NCI-H1417 treated with DMSO at 0.1 percent for 48 hours (cell line): ENCODE data around the gene IBA57.
"Not testable (repeated sequence)": the region's sequence is repeated elsewhere in the genome, so short reads cannot be mapped to it uniquely, and the experiment has no call there.

ENCODE experiments used
- DNase-seq: peaks from one replicate; lab custom pipeline; 2025; lab: John Stamatoyannopoulos, UW

IBA57 gene

DNA sequence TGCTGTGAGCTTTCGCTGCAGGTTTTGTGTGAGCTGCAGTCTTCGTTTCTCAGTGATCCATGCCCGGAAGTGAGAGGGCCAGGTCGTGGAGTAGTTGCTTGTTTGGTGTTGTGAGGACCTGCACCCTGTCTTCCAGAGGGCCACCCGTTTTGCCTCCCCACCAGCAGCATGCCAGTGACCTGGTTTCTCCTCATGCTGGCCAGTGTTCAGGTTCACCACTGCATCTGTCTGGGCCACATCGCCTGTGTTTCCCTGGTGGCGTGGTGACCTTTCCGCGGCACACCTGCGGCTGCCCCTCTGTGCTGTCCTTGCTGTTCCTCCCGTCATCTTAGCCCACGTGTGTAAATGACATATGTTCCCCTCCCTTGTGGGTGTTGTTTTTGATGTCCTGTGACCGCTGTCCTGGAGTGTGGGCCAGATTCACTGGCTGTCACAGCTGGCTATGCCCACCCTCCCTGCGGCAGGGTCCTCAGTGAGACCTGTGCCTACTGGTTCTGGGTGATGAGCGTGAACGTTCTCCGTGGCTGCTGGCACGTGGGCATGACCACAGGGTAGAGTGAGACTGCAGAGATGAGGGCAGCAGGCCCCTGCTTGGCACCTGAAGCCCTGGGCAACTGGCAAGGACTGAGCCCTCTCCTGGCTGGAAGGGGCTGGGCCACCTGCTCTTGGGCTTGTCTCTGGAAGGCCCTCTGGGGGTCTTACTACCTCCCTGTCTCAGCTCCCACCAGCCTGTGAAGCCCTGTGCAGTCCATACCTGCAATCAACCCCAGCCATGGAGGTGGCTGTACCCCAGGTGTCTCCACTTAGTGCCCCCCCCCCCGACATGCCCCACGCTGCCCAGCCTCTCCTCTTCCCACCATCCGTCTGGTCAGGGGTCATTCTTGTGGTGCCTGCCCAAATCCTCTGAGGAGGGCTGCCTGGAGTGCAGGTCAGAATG is 7.3 kb downstream of the IBA57 start:
- DNase-seq, result no peak

DNA sequence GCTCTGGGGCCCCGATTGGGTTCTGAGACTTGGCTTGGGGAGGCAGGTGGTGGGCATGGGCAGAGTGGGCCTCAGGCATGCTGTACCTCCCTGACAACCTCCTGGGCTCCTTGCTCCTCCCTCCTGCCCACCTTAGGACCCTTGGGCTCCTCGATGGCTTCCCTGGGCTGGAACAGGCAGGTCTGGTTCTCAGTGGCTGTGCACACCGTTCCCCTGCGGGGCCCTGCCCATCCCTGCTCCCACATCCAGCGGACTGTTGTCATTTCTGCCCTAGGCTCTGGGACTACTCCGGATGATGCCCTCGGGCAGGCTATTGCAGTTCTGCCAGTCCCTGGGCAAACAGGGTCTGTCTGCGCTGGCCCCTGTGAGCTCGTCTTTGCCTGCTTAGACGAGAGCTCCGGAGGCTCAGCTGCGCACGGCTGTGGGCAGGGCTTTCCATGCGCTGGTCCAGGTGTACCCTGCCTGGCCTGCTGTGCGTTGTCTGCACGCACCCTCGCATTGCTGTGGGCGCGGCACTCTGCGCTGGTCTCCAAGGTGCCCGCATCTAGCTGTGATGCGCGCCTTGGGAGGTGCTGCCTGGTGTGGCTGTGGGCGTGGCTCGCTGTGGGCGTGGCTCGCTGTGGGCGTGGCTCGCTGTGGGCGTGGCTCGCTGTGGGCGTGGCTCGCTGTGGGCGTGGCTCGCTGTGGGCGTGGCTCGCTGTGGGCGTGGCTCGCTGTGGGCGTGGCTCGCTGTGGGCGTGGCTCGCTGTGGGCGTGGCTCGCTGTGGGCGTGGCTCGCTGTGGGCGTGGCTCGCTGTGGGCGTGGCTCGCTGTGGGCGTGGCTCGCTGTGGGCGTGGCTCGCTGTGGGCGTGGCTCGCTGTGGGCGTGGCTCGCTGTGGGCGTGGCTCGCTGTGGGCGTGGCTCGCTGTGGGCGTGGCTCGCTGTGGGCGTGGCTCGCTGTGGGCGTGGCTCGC is 8.2 kb downstream of the IBA57 start:
- not testable (repeated sequence) for DNase-seq

DNA sequence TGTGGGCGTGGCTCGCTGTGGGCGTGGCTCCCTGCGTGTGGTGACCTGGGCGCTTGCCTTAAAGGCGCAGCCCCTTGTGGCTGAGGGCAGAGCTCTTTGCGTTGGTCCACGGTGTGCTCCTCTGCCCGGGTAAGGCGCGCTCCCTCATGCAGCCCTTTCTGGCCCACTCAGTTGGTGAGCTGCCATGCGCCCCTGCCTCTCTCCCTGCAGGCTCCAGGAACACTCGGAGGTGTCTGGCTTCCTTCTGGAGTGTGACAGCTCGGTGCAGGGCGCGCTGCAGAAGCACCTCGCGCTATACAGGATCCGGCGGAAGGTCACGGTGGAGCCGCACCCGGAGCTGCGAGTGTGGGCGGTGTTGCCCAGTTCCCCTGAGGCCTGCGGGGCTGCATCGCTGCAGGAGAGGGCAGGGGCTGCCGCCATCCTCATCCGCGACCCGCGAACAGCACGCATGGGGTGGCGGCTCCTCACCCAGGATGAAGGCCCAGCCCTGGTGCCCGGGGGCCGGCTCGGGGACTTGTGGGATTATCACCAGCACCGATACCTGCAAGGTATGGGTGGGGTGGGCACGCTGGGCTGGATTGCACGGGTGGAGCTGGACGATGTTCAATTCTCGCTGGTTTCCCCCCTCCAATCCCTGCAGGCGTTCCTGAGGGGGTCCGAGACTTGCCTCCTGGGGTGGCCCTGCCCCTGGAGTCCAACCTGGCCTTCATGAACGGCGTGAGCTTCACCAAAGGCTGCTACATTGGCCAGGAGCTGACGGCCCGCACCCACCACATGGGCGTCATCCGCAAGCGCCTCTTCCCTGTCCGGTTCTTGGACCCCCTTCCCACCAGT is 9.1 kb downstream of the IBA57 start:
- no peak for DNase-seq

DNA sequence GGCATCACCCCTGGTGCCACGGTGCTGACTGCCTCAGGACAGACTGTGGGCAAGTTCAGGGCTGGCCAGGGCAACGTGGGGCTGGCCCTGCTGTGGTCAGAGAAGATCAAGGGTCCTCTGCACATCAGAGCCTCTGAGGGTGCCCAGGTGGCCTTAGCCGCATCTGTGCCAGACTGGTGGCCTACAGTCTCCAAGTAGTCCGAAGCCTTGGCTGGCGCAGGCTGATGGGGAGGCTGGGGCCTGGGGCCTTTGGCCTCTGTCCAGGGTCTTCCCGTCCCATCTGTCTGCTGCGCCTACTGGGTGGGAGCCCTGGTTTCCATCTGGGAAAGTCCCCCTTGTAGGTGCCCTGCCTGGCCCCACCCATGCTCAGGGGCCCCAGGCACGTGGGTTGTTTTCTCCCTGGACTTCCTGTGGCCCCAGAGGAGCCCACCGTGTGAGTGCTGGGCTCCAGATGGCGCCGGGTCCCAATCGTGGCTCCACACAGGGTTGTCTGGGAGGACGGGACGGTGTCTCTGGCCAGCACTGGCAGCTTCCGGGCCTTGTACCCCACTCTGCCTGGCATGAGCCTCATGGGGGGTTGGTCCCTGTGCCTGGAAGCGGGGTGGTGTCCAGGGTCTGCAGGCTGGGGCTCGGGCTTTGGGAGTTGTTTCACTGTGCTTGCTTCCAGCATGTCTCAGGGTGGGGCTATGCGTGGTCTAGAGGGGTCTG is 9.9 kb downstream of the IBA57 start:
- no peak for DNase-seq

DNA sequence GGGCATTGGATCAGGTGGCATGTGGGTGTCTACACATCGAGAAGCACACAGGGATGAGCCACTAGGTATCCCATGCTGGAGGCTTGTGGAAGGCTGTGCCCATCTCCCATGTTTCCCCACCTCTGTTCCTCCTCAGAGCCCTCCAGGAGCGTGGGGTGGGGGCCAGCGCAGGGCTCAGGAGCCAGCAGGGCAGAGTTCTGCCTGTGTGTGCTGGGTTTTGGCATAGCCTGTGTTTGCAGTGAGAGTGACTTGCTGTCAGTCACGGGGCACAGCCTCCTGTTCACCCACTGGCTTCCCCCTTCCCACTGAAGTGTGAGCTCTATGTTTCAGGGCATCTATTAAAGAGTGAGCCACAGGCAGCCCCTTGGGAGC is 10.4 kb downstream of the IBA57 start:
- no peak for DNase-seq

DNA sequence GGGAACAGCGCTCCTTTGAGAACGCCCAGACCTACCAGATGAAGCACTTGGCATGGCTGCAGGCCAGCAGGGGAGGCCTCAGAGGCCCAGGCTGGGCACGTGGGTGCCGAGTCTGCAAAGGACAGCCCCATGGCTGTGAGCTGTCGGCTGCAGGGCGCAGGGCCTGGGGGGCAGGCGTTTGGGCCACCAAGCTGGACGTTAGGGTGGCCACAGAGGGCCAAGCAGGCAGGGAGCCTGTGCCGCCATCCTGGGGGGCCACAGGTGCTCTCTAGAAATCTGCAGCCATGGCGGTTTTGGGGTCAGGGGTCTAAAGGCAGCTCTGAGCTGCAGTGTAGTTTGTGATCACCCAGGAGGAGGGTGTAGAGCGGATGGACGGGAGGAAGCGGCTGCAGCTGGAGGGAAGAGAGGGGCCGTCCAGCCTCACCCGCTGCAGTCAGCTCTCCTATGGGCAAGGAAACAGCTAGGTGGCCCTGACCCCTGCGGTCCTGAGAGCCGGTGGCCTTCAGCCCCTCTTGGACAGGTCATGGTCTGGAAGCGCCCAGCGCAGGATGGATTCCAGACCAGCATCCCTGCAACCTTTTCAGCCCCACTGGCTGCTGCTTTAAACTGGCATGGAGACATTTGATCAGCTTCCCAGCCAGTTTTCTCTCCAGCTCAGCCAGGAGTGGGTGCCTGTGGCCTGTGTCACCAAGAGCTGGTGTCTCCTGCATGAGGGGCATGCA is 11.0 kb downstream of the IBA57 start:
- DNase-seq, result no peak

DNA sequence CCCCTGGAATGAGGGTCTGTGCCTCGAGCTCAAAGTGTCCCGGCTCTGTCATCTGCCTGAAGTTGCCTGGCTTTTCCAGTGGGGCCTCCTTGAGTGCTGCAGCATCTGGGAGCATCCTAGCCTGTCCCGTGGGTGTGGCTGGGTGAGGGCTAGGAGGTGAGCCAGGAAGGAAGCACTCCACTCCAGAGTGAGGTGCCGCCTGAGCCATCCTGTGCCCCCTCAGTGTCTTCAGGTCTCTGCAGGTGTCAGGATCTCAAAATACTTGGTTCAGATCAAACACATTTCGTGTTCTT is 11.5 kb downstream of the IBA57 start:
- no peak for DNase-seq

DNA sequence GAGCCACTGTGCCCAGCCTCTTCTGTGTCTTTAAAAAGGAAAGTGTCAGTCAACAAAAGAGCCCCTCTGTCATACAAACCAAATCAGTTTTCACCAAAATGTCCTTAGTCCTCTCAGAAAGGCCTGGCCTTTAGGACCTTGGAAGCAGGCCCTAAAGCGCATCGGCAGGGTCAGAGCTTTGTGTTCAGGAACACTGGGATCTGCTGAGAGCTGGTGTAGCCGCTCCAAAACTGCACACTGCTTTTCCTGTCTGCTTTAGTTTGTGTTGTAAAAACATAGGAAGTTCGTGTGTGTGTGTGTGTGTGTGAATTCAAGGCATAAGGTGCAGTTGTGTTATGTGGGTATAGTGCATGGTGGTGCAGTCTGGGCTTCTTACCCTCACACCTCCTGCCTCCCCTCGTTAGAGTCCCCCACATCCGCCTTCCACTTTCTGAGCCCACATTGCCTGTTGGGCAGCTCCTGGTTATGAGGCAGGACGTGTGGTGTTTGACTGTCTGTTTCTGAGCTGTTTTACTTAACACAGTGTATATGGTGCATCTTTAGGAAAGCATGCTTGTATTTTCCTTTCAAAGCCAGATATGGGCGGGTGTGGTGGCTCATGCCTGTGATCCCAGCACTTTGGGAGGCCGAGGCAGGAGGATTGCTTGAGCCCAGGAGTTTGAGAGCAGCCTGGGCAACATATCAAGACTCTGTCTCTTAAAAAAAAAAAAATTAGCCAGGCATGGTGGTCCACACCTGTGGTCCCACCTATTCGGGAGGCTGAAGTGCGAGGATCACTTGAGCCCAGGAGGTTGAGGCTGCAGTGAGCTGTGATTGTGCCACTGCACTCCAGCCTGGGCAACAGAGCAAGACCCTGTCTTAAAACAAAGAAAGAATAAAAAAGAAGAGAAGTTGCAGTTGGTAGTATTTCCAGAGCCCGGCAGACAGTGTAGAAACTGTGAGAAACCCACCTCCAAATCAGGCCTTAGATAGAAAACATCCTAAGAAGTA is 12.4 kb downstream of the IBA57 start:
- no peak for DNase-seq

DNA sequence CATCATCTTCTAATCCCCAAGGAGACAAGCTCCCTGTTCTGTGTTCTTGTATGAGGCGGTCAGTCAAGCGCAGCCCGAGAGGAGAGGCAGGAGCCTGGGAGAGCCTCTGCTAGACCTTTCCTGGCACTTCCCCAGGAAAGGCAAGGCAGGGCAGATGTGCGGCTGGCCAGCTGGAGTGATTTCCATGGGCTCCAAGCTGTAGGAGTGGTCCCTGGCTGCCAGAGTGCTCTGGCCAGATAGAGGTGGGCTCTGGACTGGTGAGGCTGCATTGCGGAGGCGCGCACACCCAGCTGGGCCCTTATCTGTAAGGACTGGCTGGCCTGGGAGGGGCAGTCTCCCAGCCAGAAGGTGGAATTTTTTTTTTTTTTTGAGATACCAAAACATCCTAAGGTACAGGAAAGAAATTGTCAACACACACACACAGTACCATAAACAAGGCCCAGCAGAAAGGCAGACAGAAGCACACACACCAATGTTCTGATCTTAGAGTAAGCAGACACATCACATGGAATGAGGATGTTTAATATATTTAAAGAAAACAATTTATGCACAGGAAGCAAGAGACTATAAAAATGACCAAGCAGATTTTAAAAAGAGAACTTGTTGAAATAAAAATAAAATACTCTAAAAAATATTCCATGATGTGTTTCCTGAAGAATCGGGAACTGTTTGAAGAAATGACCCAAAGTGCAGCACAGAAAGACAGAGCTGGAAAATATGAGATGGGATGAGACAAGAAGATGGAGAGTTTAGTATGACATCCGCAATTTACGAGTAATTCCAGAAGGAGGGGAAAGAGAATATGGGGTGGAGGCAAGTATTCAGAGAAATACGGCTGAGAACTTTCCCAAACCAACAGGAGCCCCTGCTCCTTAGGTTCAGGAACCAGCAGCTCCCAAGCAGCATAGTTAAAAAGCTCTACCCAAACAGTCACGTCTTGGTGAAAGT is 13.4 kb downstream of the IBA57 start:
- no peak for DNase-seq

DNA sequence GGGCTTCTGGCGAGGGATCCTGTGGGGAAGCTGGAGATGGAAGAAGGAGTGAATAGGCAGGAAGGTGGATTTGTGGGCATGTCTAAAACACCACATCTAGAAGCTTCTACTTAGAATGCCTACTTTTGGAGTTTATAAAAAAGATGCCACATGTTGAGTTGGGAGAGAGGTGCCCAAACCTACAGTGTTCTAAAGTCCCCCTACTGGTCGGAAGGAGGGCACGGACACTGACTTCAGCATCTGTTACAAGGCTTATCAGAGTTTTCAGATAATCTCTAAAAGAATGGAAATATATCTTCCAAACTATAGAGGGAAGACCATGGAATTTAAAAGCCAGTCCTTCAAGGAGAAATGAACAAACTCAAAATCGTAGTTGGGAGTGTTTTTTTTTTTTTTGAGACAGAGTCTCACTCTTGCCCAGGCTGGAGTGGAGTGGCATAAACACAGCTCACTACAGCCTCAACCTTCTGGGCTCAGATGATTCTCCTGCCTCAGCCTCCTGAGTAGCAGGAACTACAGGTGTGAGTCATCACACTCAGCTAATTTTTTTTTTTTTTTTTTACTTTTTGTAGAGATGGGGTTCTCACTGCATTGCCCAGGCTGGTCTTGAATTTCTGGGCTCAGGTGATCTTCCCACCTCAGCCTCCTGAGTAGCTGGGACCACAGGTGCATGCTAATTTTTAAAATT is 14.8 kb downstream of the IBA57 start:
- DNase-seq, result no peak

DNA sequence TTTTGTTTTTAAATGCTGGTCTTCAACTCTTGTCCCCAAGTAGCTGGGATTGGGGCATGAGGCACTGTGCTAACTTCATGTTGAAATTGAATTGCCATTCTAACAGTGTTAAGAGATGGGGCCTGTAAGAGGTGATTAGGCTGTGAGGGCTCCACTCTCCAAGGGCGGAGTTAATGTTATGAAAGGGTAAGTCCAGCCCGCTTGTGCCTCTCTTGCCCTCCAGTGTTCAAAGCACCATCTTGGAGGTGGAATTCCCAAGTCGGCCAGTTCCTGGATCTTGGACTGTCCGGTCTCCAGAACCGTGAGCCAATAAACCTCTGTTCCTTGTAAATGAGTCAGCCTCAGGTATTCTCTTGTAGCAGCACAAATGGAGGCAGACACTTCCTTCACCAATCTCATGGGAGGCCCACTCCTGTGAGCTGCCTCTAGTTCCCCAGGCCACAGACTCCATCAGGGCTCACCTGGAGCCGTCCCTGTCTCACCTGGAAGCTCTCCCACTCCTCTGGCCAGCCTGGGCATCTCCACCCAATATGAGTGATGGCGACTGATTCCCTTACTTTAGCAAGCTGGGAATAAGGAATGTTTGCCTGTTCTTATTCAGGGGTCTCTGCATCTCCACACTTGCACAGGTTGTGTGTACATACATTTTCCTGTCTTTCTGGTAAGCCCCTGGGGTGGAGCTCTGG is 15.5 kb downstream of the IBA57 start:
- DNase-seq, result no peak

DNA sequence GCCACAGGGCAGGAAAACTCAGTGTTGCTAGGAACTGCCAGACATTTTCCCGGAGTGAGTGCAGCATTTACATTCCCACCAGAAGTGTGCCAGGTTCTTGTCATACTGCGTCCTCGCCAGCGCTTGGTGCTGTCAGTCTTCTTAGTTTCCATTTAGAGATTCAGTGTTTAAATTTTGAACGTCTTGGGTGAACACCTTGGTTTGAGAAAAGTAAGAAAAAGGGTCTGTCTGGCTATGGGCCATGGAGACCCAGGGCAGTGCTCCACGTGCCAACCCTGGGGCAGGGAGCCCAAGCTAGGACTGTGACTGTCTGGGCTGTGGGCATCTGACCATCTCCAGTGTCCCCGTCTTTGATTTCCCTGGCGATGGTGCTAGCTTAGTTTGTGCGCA is 16.0 kb downstream of the IBA57 start:
- DNase-seq, result no peak

DNA sequence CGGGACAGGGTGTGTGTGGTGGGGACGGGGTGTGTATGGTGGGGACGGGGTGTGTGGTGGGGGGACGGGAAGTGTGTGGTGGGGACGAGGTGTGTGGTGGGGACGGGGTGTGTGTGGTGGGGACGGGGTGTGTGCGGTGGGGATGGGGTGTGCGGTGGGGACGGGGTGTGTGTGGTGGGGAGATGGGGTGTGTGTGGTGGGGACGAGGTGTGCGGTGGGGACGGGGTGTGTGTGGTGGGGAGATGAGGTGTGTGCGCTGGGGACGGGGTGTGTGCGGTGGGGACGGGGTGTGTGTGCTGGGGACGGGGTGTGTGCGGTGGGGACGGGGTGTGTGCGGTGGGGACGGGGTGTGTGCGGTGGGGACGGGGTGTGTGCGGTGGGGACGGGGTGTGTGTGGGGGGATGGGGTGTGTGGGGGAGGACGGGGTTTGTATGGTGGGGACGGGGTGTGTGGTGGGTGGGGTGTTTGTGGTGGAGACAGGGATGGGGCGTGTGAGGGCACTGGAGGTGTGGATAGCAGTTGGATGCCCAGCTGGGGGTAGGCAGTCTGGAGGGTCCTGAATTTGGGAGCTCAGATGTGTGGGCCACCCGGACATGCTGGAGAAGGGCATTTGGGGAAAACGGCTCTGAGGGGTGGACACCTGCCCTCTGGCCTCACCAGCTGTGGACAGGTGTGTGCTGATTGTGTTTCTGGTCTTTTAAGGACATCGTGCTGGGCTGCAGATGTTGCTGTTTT is 16.9 kb downstream of the IBA57 start:
- no peak for DNase-seq

DNA sequence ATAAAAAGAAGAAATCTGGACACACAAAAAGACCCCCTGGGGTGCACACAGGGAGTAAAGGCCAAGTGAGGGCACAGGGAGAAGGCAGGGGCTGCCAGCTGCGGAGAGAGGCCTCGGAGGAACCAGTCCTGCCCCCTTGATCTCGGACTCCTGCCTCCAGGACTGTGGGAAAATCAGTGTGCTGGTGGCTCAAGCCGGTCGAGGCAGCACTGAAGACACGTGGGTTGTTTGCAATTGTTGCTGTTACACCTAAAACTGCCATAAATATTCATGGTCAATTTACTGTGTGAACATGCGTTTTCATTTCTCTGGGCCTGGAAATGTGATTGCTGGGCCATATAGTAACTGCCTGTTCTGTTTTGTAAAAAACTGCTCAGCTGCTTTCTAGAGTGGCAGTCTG is 18.5 kb downstream of the IBA57 start:
- no peak for DNase-seq

DNA sequence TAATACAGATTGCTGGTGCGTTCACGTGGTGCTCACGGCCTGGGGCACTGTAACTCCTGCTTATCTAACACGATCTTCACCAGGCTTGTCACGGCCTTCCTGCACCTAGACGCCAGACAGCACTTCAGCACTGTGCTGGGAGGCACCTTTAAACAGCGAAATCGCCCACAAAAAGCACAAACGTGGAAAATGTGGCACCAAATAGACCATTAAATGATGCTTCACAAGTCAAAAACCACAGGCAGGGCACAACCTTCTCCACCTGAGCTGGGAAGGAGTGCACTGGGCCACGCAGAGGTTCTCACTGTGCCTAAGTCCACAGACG is 20.0 kb downstream of the IBA57 start:
- DNase-seq, result no peak

DNA sequence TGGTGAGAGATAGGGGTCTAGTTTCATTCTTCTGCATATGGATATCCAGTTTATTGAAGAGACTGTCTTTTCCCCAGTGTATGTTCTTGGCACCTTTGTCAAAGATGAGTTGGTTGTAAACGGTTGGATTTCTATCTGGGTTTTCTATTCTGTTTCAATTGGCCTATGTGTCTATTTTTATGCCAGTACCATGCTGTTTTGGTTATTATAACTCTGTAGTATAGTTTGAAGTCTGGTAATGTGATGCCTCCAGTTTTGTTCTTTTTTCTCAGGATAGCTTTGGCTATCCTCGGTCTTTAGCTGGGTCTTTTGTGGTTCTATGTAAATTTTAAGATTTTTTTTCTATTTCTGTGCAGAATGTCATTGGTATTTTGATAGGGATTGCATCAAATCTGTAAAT is 22.6 kb downstream of the IBA57 start:
- DNase-seq, result not testable (repeated sequence)

DNA sequence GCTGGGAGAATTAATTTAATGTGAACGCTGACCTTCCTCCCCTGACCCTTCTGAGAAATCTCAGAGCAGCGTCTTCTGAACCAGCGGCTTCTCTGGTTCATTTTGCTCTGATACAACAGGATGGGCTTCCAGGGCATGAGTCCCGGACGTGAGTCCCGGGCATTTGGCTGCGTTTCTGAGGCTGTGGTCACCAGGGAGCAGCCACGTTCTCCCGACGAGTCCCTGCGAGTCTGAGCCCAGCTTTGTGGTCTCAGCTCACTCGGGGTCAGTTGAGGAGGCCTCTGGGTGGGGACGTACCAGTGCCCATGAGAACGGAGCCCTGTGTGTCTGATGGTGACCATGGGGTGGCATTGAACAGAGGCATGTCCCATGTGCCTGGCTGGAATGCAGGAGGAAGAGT is 24.6 kb downstream of the IBA57 start:
- no peak for DNase-seq
